HG03064 (cell line): ENCODE measurements around the gene CD300LF.

Experiments
- ATAC-seq: cut with Tn5 transposase; IDR thresholded peaks from one replicate; pipeline ENCODE4 v1.9.1; 2021; ENCODE audit warnings: low read depth; ENCODE audit not compliant: unreplicated experiment

Gene CD300LF

GRCh38 chr17:74730491-74731346, 18.0 kb upstream of the CD300LF start:
- ATAC-seq = no peak

- no peak for ATAC-seq
Measured at GRCh38 chr17:74729866-74730265, 17.1 kb upstream of the CD300LF start.

GRCh38 chr17:74729368-74729767, 16.6 kb upstream of the CD300LF start:
- ATAC-seq = no peak

GRCh38 chr17:74728702-74729075, 16.0 kb upstream of the CD300LF start:
- no peak for ATAC-seq

GRCh38 chr17:74728033-74728701, 15.4 kb upstream of the CD300LF start:
- no peak for ATAC-seq

- no peak for ATAC-seq
Measured at GRCh38 chr17:74725111-74725510, 12.4 kb upstream of the CD300LF start.

GRCh38 chr17:74723891-74724290, 11.2 kb upstream of the CD300LF start:
- no peak for ATAC-seq

- ATAC-seq = no peak
Measured at GRCh38 chr17:74722782-74723181, 10.1 kb upstream of the CD300LF start.

- no peak for ATAC-seq
Measured at GRCh38 chr17:74720506-74720905, 7.8 kb upstream of the CD300LF start.

- no peak for ATAC-seq
Measured at GRCh38 chr17:74715144-74715543, 2.4 kb upstream of the CD300LF start.

GRCh38 chr17:74713171-74713755, 540 bp upstream of the CD300LF start:
- no peak for ATAC-seq

- ATAC-seq = no peak
Measured at GRCh38 chr17:74712301-74712700, 422 bp downstream of the CD300LF start.

GRCh38 chr17:74711058-74711824, 1.5 kb downstream of the CD300LF start:
- no peak for ATAC-seq

- ATAC-seq = no peak
Measured at GRCh38 chr17:74704544-74704943, 8.2 kb downstream of the CD300LF start.

- no peak for ATAC-seq
Measured at GRCh38 chr17:74703311-74703710, 9.4 kb downstream of the CD300LF start.

- ATAC-seq = no peak
Measured at GRCh38 chr17:74702116-74702871, 10.4 kb downstream of the CD300LF start.

GRCh38 chr17:74699236-74699635, 13.5 kb downstream of the CD300LF start:
- ATAC-seq = no peak

GRCh38 chr17:74698069-74698468, 14.7 kb downstream of the CD300LF start:
- no peak for ATAC-seq

GRCh38 chr17:74697515-74697914, 15.2 kb downstream of the CD300LF start:
- no peak for ATAC-seq

- no peak for ATAC-seq
Measured at GRCh38 chr17:74695629-74696028, 17.1 kb downstream of the CD300LF start.
